Daoy (cell line): ENCODE measurements around the gene CCNO. TPM values are rescaled to one million over a fixed set of nuclear protein-coding genes. Genes with fewer than 3 reads are reported as not detected.

Experiments used
- DNase-seq: peaks from one replicate; pipeline ENCODE4 v3.0.0-alpha.2; 2015; ENCODE audit warnings: low read depth
- total RNA-seq: library from RNA; depleted of rRNA; stranded (reverse); fragments of >200 nt; shearing (Covaris generic); gene quantifications from 2 replicates; pipeline ENCODE4 v1.2.3, GENCODE V29; 2014; rRNA removed

The CCNO gene
- total RNA-seq, 1 experiment from 2014 or later = 6.2 TPM

GRCh38 chr5:55222985-55223811 is 10.2 kb downstream of the CCNO start:
- DNase-seq = no peak

- no peak for DNase-seq
These were observed 11.1 kb downstream of the CCNO start for GRCh38 chr5:55222092-55222984.

GRCh38 chr5:55220433-55221185 is 12.8 kb downstream of the CCNO start:
- DNase-seq = peak; percentile 15

- no peak for DNase-seq
These were observed 13.6 kb downstream of the CCNO start for GRCh38 chr5:55219770-55220169.

GRCh38 chr5:55218967-55219366 is 14.4 kb downstream of the CCNO start:
- no peak for DNase-seq

GRCh38 chr5:55211184-55211874 is 22.1 kb downstream of the CCNO start:
- no peak for DNase-seq

- DNase-seq = no peak
These were observed 28.4 kb downstream of the CCNO start for GRCh38 chr5:55205001-55205400.

- DNase-seq = no peak
These were observed 42.2 kb downstream of the CCNO start for GRCh38 chr5:55191165-55191564.

- DNase-seq = no peak
These were observed 44.5 kb downstream of the CCNO start for GRCh38 chr5:55188656-55189540.

- DNase-seq = peak; percentile 16
These were observed 46.0 kb downstream of the CCNO start for GRCh38 chr5:55187370-55187769.

Other genes starting within 250 kb of the CCNO start
- 1.9 and 5.0 TPM in 2 replicates for gene ESM1, start 248.0 kb downstream of the CCNO start, total RNA-seq
- gene GZMK, start 209.4 kb downstream of the CCNO start, total RNA-seq = not detected in 2 replicates
- 1.8 TPM in 1 of 2 replicates, not detected in the other for gene GZMA, start 131.0 kb downstream of the CCNO start, total RNA-seq
- 126 and 136 TPM in 2 replicates for gene GPX8, start 73.4 kb downstream of the CCNO start, total RNA-seq
- not detected in 2 replicates for gene CDC20B, start 60.4 kb downstream of the CCNO start, total RNA-seq
- gene MCIDAS, start 6.3 kb downstream of the CCNO start, total RNA-seq = 0.95 and 2.1 TPM in 2 replicates
- 27.7 and 41.6 TPM in 2 replicates for gene DHX29, start 74.1 kb upstream of the CCNO start, total RNA-seq
- 219 and 221 TPM in 2 replicates for gene MTREX, start 74.4 kb upstream of the CCNO start, total RNA-seq